NCI-H2107 treated with DMSO at 0.1 percent for 48 hours (cell line): ENCODE measurements around the gene TMEM232.

ENCODE experiments used
- DNase-seq: peaks from one replicate; lab custom pipeline; 2025; ENCODE audit not compliant: unreplicated experiment; lab: John Stamatoyannopoulos, UW

TMEM232 gene

DNA sequence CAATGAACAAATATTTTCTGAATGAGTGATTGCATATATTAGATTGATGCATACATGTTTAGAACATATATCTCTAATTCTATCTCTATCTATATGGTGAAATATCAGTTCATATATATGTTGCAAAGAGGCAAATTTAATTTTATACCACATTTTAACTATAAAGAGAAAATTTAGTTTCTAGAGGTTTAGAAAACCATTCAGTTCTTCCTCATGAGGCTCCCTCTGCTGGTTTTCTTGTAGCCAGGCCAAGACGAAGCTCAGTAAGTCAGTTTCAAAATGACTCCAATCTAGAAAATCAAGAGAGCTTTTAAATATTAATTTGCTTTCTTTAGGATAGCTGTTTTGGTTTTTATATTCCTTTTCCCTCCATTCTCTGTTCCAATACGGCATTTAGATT is 312.1 kb downstream of the TMEM232 start:
- DNase-seq, result no peak

DNA sequence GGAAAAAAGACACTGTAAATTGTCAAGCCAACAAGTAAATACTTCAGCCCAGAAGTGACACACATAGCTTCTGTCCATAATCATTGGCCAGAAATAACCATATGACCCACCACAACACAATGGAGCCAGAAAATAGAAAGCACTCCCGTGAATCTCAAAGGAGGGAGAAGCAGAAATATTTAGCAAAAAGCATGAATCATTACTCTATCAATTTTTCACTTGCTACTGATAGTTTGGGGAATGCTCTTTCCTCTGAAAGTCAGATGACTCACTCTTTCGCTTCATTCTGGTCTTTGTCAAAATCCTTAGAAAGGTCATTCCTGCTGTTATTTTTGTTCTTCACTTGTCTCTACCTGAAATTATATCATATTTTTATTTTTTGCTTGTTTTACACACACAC is 312.6 kb downstream of the TMEM232 start:
- no peak for DNase-seq

DNA sequence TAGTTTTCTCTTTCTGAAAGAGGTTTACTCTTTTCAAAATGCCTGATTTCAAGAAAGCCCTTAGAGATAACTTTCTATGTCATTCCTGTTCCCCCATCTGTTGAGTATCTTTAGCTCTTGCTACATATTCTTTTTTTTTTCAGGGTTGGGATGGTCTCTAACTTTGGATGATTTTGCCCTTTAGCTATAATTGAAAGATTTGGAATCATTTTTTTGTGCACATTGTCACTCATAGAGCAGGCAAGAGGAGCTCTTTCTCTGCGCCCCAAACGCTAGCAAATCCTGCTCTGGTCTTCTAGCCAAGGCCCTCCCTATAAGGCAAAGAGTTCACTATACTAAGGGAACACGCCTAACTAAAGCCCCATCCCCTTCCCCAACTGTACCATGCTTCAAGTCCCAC is 316.9 kb downstream of the TMEM232 start:
- no peak for DNase-seq

DNA sequence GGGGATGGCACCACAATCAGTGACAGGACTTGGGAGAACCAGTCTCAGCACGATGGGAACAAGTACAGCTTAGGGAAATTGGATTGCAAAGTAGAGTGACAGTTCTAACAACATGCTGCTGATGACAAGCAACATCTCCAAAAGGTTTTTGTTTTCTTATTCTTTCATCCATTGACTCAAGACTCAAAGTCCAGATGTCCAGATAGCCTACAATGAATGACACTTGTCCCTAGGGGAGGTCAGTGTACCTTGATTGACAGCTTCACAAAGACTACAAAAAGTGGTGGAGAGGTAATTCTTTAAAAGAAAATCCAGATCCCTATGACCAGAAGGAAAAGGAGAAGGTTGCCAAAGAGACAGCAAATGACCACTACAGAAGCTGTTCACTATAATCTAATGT is 323.9 kb downstream of the TMEM232 start:
- no peak for DNase-seq

DNA sequence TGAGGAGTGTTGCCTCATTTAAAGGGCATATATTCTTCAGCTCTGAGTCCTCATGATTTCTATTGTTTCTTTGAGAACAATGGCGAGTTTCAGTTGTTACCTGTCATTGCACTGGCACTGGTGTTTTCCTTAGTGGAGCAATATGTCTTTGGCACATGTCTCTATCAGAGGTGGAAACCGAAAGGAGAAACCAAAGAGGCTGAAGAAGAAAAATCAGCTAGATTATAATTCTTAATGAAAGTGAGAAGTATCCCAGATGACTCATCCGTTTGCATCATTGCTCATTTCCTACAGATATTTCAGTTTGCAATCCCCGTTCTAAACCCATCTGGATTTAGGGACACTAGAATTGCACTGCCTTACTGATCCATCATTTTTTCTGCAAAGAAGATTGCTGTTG is 324.6 kb downstream of the TMEM232 start:
- no peak for DNase-seq

DNA sequence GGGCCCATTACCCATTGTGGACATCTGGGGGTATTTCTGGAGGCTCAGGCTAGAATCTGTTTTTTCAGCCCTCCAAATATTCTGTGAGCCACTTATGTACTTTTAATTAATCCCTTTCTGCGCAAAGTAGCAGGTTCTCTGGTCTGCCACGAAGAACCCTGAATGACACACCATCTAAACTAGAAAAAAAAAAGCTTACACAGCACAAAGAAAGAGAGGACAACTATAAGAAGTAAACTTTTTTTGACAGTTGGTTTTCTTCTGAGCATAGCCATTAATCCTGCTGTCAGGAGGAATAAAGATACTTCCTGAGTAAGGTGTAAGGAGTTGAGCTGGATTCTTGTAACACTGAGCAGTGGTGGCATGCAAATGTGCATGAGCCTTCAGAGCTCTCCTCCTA is 327.5 kb downstream of the TMEM232 start:
- DNase-seq, result no peak

DNA sequence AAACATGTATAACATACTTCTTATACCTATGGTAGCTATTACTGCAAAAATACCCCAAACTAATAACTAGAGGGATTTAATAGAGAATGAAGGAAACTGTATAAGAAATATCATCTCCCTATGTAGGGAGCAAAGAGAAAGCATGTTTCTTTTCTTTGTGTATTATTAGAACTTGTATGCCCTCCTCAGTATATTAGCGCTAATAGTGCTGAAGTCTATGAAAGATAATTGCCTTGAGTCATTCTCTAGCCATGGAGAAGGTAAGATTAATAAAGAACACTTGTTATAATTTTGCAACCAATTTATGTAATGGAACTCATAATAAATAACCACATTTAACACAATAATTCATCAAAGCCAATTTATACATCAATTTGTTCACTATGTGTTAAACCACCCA is 329.2 kb downstream of the TMEM232 start:
- no peak for DNase-seq

DNA sequence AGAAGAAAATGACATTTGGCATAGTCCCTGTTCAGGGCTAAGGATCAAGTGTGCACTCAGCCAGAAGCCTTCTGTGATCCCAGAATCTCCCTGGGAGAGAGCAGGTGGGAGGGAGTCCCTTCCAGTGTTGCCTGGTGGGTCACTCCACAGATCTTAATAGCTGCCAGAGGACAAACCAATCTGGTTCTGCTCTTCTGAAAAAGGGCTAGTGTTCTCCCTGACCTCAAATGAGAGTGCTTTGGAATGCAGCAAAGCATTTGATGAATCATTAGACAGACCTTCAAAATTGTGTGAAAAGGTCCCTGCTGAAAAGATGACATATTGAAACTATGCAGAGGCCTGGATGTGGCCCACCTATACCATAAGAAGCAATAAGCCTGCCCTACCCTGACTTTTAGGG is 339.7 kb downstream of the TMEM232 start:
- DNase-seq, result no peak

DNA sequence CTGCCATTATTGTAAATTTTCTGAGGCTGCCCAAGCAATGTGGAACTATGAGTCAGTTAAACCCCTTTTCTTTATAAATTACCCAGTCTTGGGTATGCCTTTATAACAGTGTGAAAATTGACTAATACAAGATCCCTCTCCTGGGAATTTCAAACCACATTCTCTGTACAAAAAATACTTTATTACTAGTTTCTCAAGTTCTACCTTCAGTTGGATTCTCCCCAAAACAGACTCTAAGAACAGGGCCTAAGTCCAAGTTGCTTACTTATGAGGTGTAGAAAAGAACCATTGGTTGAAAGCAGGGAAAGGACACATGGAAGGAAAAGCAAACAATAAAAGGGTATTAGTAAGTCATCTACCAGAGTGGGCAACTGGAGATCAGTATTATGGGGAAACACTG is 343.2 kb downstream of the TMEM232 start:
- DNase-seq, result no peak

DNA sequence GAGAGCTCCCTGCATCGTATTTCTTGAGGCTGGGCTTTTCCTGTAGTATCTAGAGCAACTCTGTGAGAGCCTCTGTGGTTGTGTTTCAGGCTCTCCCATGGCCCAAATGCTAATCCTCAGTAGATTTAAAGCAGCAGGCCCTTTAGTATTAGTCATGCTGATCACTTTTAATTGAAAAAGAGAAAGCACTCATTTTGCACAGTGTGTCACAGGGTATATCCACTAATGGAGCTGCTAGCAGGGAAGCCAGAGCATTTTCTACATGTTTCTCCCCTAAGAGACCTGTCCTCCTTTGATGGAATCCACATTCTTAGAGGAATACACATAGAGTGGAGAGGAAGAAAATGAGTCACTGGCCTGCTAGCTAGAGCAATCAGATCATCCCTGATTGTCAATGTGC is 348.5 kb downstream of the TMEM232 start:
- no peak for DNase-seq

DNA sequence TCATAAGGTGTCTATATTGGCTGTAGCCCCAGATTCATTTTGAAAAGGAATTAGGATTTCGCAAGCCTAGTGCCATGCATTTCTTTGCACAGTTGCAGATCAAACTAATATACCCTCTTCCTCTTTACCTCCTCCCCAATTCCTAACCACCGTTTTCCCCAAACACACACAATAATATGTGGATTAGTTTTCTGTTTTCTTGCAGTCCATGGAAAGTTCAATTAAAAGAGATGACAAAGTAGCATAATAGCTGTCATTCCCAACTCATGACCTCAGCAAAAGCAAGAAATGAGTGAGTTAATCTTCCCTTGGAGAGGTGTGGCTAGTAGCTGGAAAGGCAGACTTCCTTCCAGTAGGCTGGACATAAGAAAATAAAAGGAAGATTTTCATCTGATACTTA is 349.1 kb downstream of the TMEM232 start:
- DNase-seq, result no peak

DNA sequence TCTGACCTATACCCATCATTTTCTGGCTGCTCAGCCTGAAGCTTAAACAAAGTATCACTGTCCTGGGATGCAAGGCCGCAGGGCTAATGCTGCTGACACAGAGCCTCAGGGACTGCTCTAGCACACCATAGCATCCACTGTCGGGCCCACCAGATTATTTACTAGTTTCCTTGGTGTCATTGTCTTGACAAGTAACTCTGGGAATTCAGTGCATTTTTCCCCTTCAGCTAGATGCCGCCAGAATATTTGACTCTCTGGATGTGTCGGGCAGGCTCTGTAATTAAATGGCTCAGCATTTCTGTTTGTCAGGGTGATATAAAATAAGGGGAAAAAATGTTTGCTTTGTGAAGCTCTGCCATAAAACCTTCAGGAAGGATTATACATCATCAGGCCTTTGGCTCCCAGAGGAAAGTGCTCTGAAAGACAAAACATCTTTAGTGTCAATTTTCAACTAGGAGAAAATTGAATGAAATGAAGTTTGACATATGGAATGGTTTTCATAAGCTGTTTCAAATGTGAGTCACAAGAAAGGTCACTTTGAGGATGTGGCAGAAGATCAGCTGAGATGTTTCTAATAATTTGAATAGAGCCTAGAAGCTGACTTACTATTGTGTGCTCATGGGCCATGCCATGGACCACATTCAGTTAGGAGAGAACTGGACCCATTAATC is 350.1 kb downstream of the TMEM232 start:
- no peak for DNase-seq

DNA sequence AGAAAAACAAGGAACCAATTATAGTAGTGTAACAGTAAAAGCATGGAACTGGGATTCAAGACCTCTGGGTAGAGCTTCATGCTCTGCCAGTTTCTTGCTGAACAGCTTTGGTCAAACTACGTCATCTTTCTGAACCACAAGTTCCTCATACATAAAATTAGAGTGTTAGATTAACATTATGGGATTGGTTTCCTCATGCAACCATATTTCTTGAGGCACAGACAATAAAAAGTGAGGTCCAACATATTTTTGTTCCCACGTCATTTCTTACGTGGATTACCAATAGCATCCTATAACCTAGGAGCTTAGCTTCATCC is 354.8 kb downstream of the TMEM232 start:
- no peak for DNase-seq

DNA sequence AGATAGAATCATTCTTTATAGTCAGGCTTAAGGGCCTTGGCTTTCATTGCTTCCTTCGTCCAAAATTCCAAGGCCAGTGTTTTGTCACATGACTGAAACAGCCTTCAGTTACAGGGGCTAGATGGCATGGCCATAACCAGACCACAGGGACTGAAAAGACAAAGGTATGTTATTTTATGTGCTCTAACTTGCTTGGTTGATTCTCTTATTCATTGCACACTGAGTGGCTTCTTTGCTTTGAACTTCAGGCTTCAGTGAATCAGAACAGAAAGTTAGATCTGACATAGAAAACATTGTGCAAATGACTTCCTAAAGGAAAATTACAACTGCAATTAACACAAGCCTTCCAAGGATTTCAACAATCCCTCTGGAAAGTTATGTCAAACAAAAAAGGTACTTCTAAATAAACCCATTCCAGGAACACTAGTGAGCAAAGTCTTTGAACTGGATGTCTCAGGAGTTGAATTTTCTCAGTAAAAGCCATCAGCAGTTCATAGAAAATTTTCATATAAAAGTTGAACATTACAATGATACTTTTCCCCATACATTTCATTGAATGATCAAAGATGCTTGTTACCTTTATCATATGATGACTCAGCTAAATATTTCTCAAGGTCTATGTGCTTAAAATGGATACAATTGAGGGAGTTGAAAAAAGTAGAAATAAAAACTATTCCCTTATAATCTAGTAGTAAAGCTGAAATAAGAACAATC is 355.3 kb downstream of the TMEM232 start:
- DNase-seq, result no peak
